PC-3 (cell line): ENCODE data around the gene PREX1.

ENCODE experiments used
- EZH2 ChIP-seq: fragments of 300-600 bp; sonication (generic); IDR thresholded peaks from one replicate; pipeline ENCODE4 v1.6.1; 2017; ENCODE audit warnings: antibody characterized with exemption, mild to moderate bottlenecking, low read length; ENCODE audit not compliant: unreplicated experiment
- TF ChIP-seq, protein P1 (sequence below): fragments of 300-600 bp; sonication (generic); conservative IDR thresholded peaks from 2 replicates; pipeline ENCODE4 v1.5.1; 2017; ENCODE audit warnings: antibody characterized with exemption, low read depth, mild to moderate bottlenecking, low read length

DNA sequence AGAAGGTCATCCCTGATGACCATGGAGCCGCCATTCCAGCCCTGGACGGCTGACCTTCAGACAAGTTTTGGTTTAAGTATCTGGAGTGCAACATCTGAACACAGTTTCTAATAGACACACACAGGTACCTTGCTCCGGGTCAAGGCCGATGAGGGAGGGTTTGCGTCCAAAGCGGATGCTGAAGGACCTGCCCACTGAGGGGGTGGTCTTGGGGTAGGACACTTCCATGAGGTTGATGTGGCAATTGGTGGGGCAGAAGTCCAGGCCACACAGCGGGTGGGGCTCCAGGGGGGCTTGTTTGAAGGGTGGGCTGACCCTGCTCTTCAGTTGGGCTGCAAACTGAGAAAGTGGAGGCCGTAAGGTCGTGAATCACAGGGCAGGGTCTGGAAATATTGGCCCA, 177.9 kb downstream of the PREX1 start:
- TF ChIP-seq, protein P1, sequence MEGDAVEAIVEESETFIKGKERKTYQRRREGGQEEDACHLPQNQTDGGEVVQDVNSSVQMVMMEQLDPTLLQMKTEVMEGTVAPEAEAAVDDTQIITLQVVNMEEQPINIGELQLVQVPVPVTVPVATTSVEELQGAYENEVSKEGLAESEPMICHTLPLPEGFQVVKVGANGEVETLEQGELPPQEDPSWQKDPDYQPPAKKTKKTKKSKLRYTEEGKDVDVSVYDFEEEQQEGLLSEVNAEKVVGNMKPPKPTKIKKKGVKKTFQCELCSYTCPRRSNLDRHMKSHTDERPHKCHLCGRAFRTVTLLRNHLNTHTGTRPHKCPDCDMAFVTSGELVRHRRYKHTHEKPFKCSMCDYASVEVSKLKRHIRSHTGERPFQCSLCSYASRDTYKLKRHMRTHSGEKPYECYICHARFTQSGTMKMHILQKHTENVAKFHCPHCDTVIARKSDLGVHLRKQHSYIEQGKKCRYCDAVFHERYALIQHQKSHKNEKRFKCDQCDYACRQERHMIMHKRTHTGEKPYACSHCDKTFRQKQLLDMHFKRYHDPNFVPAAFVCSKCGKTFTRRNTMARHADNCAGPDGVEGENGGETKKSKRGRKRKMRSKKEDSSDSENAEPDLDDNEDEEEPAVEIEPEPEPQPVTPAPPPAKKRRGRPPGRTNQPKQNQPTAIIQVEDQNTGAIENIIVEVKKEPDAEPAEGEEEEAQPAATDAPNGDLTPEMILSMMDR = no peak
- no peak for TF ChIP-seq EZH2
